GM20431 (cell line): Measurements from ENCODE around the gene GRAMD1A.

Experiments
- in situ Hi-C: fragments of 300-500 bp; cut with MseI, MboI; formaldehyde crosslinking; loops from one replicate; pipeline ENCODE4 v1.15.0; 2020; ENCODE audit warnings: low sequenced_read_pairs; ENCODE audit not compliant: unreplicated experiment

GRAMD1A gene

DNA sequence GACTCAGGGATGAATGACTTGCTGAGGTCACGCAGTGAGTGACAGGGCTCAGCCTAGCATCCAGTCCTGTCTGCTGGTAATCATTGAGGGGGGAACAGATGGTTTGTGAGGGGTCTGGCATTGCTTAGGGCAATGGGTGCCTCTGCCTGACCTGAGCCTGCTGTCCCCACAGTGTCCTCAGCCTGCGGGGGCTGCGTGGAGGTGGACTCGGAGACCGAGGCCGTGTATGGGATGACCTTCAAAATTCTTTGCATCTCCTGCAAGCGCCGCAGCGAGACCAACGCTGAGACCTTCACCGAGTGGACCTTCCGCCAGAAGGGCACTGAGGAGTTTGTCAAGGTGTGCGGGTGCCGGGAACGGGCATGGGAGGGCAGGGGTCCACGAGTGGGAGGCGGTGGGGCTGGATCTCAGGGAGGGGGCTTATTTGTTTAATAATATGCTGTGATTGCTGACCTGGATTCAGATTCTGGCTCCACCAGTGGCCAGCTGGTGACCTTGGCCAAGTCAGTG, 32.3 kb downstream of the GRAMD1A start:
- in situ Hi-C loops: no loop called here

DNA sequence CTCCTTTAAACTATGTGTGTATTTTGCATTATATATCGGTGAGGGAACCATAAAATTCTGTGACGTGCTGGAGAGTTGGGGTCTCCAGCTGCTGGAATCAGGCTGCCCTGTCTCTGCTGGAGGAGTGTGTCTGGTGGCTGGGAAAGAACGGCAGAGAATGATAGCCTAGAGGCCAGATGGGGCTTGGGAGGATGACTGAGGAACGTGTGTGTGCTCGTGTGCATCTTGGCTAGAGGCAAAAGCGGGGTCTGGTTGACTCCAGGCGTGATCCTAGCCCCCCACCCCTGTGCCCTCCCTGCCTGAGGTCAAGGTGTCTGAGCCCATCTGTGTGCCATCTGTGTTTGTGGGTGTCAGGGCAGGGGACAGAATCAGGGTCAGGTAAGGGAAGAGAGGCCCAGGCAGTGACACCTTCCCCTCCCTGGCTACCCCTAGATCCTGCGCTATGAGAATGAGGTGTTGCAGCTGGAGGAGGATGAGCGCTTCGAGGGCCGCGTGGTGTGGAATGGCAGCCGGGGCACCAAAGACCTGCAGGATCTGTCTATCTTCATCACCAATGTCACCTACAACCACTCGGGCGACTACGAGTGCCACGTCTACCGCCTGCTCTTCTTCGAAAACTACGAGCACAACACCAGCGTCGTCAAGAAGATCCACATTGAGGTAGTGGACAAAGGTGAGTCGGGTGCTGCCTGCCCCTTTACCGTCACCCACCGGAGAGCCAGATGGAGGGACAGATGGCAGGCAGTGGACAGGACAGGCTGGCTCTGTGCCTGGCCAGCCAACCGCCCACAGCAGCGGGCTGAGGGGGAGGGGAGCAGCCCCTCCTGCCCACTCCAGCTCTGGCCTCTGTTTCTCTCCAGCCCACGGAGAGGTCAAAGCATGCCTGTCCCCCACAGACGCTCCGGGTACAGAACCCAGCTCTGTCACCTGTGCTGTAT, 33.2 kb downstream of the GRAMD1A start:
- in situ Hi-C loops: no loop called here

DNA sequence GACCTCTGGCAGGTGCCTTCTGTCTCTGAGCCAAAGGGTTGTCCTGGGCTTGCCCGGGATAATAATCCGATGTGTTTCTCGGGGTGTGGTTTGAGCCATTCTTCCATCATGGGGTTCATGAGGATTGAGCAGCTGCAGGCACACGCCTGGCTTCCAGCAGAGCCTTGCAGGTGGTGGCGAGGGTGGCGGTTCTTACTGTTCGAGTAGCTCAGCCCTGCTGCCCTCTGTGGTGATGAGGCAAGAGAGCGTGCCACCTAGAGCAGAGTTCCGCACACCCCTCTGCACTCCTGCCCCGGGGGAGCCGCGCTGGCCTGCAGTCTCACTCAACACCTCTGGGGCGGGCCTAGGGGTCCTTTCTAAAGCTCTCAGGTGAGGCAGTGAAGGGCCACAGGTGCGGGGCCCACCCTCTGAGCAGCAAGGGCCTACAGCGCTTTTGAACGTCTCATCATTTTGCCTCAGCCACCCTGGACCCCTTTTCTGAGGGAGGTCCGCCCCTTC, 33.9 kb downstream of the GRAMD1A start:
- in situ Hi-C loops: no loop called here

DNA sequence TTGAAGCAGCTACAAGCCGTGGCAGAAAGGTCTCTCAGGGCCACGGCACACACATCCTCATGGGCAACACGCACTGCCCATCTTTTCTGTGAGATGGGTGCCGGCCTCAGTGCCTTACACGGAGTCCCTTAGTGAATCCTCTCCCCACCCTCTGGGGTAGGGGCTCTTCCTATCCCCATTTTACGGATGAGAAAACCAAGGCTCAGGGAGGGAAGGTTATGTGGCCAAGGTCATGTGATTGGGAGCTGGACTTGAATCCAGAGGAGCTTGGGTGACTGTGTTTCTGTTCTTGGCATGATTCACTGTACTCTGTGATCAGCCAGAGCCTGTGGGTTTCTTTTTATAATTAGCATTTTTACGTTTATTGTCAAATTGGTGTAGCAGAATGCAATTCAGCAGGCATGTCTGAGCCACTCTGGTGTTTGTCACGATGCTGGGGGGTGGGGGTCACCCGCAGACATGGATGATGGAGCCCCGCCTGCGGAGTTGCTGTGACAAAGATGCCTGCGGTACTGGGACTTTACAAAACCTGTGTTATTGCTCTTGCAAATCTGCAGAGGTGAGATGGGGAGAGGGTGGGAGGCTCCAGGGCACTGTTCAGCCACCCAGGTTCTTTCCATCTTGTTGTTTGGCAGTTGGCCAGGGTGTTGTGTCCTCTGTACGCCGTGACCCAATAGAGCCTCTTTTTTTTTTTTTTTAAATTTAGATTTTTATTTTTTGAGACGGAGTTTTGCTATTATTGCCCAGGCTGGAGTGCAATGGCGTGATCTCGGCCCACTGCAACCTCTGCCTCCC, 34.7 kb downstream of the GRAMD1A start:
- in situ Hi-C loops: no loop called here

DNA sequence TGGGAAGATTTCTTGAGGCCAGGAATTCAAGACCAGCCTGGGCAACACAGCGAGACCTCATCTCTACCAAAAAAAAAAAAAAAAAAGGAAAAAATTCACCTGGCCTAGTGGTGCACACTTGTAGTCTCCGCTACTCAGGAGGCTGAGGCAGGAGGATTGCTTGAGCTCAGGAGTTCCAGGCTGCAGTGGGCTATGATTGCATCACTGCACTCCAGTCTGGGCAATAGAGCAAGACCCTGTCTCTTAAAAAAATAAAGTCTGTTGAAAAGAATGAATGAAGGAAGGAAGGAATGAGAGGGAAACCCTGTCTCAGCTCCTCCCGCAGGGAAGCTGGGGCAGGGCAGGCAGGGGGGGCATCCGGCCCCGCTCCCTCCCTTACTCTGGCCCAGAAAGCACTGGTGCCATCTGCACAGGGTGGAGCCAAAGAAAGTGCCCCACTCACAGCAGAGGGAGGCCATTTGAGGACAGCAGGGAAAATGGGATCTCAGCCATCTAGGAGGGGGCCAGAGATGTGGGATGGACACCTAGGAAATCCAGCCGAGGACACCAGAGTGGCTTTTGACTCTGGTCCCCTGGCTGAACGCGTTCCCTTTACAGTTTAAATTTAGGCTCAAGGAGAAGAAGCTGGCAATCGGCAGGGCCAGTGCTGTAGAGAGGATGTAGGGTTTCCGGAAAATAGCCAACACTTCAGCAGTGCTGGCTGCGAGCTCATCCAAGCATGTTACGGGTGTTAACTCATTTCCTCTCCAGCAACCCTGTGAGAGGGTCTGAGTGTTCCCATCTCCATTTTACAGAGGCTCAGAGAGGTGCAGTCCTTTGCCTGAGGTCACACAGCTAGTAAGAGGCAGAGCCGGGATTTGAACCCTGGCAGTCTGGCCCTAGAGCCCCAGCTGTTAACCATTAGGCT, 37.8 kb downstream of the GRAMD1A start:
- in situ Hi-C loops: no loop called here

DNA sequence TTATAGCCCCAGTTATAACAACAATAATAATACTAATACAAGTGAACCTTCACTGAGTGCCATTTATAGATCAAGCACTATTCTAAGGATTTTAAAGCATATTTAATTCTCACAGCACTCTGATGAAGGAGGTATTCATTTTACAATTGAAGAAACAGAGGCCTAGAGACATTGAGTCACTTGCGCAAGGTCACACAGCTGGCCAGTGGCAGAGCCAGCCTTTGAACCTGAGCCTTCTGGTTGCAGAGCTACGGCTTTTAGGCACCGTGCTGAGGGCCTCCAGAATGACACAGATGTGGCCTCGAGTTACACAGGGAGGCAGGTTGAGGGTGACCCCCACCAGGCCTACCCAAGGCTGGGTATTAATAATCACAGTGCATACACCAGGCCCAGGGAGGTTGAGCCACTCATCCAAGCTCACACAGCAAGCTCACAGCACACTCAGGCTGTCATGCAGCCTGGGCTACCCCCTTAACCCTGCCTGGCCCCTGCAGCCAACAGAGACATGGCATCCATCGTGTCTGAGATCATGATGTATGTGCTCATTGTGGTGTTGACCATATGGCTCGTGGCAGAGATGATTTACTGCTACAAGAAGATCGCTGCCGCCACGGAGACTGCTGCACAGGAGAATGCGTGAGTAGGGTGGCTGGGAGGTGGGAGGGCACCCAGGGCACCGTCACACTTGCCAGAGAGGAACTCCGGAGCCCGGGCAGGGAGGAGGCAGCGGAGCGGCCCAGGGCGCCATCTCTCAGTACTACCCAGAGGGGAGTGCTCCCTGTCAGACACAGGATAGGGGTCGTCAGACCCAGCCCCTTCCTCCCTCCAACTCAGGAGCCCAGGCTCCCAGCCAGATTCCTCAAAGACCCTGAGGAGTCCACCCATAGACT, 38.7 kb downstream of the GRAMD1A start:
- in situ Hi-C loops: no loop called here

DNA sequence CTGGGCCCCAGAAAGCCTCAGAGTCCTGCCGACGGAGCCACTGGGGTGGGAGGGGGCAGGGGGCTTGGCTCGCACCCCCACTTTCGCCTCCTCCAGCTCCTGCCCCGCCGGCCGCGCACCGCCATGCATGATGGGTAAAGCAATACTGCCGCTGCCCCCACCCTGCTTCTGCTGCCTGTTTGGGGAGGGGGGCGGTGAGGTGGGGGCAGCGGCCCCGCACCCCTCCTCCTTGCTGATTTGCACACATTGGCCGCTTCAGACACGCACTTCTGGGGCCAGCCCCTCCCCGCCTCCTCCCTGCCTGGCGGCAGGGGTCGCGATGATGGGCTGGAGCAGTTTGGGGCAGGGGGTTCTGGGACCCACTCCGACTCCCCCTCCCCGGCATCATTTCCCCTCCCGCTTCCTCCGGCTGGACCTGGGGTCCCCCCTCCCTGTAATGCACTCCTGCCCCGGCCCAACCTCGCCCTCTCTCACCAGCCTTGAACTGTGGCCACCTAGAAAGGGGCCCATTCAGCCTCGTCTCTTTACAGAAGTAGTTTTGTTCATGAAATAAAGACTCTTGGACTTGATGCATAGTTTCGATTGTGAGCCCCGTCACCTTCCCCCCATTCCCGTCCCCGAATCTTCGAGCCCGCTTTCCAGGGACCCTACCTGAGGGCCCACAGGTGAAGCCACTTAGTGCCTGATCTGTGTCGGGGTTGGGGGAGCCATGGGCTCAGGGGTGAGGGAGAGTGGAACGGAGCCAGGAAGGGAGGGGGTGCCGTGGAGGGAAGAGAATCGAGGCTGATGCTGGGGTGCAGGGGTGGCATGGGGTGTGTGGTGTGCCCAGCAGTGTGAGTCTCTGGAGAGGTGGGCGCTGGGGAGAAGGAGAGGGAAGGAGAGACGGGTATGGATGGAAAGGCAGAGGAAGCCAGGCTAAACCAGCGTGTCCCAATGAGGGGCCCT, 40.0 kb downstream of the GRAMD1A start:
- in situ Hi-C loops: no loop called here

DNA sequence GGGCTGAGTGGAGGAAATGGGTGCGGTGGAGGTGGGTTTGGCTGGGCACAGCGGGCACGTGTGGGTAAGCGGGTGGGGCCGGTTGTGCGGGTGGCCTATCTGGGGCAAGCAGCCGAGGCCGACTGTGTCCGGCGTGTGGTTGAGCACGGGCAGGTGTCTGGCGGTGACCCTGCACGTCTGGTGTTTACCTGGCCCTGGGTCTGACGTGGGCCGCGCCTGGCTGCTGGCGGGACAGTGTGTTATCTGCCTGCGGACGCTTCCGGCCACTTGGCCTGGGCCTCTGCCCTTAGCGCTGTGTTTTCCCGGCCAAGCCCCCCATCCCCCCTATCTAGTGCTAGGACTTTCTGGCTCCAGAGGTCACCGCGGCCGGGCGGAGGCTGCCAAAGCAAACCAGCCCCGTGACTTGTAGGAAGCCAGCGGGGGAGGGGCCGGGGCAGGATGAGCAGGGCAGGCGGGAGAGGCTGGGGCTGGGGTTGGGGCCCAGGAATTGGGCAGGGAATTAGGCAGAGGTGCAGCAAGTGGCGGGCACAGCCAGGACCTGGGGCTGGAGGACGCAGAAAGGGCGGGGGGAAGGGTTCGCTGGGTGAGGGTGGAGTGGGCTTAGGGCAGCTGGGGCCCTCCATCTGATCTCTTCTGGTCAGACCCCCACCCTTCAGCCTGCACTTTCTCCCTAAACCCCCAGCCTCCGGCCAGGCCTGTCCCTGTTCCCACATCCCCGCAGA, 40.9 kb downstream of the GRAMD1A start:
- in situ Hi-C loops: no loop called here

DNA sequence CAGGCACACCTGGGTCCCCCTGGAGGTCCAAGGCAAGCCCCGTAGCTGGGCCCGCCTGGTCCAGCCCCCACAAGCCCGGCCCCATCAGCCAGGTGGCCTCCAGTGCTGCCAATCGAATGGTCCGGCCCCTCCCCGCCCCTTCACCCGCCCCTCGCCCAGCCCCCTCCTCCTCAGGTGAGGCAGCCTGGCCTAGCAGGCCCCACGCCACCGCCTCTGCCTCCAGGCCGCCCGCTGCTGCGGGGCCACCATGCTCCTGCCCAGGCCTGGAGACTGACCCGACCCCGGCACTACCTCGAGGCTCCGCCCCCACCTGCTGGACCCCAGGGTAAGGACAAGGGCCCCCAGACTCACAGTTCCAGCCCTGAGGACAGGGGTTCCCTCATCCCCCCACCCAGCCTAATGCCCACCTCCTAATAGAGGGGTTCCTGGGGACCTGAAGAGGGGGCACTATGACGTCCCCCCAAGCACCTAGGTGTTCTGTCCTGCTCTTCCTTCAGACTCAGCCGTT, 41.5 kb downstream of the GRAMD1A start, which contains the start of gene HPN:
Gene HPN (plus strand): TSS at position 174 of the 508 bp plus-strand sequence. CDS start 786 bp downstream, outside the sequence.
- in situ Hi-C loops: no loop called here

DNA sequence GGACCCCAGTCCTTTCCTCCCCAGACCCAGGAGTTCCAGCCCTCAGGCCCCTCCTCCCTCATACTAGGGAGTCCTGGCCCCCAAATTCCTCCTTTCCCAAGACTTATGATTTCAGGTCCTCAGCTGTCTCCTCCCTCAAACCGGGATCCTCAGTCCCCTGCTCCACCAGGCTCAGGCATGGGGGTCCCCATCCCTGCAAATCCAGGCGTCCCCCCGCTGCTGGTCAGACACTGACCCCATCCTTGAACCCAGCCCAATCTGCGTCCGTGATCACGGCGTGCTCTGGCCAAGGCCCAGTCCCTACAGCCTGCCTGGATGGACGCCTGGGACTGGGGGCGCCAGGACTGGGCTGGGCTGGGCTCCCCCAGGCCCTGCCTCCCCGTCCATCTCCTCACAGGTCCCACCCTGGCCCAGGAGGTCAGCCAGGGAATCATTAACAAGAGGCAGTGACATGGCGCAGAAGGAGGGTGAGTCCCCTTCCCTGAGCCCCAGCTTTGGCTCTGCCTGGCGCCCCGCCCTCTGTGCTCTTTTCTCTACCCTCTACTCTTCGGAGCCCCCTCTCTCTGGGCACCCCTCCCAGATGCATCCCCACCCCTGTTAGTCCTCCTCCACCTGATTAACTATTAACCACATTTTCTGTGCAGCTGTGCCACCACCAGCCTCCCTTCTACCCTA, 42.1 kb downstream of the GRAMD1A start:
- in situ Hi-C loops: no loop called here

DNA sequence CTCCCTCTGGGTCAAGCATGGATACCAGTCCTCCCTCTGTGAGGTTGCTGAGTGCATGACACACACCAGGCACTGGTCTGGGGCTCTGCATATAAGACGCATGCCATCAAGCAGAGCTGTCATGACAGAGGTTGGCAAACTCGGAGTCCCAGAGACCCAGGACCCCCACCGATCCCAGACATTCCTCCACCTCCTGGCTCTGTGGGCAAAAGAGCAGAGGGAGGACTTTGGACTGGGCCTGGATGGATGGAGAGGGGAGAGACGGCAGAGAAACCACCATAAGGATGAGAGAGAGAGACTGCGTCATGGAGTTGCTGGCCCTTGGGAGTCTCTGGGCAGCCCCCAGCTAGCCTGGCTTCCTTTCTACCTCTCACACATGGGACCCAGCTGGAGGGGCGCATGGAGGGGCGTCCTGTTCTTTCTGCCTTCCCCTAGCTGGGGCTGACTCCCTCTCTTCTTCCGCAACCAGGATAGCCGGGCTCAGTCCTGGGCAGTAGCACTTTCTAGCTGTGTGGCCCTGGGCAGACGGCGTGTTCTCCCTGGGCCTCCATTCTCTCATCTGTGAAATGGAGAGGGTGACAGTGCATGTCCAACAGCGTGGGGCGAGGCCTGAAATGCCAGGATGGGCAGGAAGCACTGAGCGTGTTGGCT, 43.0 kb downstream of the GRAMD1A start:
- in situ Hi-C loops: no loop called here

DNA sequence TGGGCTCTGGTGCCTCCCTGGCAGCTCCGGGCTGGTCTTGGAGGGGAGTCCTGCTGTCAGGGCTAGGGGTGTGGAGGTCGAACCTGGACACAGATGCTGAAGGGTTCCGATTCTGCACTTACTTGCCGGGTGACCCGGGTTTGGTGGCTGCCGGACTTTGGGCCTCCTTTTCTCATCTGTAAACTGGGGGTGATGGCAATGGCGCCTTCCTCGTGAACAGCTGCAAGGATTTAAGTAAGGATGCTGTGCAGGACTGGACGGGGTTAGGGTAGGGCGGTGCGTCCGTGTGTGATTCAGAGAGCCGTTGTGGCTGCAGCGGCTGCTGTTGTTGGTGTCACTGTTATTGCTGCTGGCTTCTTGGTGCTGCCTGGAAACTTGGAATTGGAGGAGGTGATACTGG, 43.8 kb downstream of the GRAMD1A start:
- in situ Hi-C loops: no loop called here

DNA sequence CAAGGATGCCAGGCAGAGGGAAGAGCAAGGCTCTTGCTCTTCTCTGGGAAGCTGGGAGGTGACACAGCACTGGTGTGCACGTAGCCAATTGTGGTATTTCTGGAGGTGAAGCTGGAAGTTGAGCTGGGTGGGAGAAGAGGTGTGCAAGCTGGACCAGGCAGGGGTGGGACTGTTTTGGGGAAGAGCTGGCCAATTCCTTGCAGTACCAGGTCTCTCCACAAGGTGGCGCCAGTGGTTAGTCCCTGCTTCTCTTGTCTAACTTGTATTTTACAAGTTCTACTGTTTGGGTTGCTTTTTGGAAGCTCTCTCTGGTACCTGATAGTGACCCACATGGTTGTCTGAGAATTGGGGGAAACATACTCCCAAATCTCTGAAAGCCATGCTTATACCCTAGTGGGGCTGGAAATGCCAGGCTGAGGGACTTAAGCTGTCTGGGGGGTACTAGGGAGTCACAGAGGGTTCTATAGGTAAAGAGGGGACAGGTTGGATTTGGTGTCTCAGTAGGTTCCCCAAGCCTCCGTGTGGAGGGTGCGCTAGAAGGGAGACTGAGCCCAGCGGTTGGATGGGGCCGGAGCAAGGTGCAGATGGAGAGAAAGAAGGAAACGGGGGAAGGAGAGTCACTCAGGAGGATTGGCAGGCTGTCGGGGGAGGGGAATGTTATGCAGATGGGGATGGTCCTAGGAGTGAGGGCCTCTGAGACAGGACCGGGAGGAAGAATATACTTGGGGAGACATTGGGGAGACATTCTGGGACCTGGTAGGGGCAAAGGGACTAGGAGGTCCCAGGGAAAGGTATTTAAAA, 44.4 kb downstream of the GRAMD1A start:
- in situ Hi-C loops: no loop called here

DNA sequence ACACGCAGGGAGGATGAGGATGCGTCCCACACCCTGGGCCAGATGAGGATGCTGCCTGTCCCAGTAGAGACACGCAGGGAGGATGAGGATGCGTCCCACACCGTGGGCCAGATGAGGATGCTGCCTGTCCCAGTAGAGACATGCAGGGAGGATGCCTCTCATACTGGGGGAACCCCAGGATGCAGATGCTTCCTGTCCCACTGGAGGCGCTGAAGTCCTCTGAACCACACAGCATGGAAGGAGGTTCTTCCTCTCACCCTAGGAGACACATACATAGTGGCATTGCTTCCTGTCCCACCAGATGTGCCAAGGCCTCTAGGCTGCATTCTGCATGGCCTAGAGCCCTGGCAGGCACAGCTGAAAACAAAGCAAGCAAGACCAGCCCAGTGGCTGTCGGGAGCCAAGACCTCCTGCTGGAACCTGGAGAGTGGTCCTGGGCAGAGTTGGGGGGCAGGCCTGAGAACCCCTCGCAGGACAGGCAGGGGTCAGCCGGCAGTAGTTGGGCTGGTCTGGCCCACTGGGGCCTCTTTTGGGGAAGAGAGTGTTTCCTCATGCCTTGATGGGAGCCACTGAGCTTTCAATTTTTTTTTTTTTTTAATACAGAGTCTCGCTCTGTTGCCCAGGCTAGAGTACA, 45.7 kb downstream of the GRAMD1A start:
- in situ Hi-C loops: no loop called here

DNA sequence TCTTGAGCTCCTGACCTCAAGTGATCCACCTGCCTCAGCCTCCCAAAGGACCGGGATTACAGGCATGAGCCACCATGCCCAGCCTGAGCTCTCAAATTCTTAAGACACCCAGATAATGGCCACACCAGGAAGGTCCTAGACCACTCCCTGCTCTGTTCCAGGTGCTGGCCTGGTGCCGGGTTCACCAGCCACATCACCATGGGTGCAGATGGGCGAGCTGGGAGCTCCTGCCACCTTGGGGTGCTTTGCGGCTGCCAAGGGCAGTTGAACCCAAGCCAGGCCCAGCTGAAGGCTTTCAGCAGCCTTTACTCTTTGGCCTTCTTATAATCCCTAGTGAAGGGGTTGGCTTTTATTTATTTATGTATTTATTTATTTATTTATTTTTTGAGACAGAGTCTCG, 46.3 kb downstream of the GRAMD1A start:
- in situ Hi-C loops: no loop called here
